HL-60 (cell line): Measurements from ENCODE around the gene EXTL1.

Source experiments
- DNase-seq, 2 experiments: peaks; one replicate each; pipeline ENCODE4 v3.0.0-alpha.2; 2010 to 2020; ENCODE audit warnings: low read depth in 1 of 2, low spot score in 1 of 2
- H3K27ac ChIP-seq: fragments of 250-450 bp; sonication (Bioruptor Pico); replicated peaks from 2 replicates; pipeline ENCODE4 v1.5.1; 2020; ENCODE audit warnings: mild to moderate bottlenecking, moderate library complexity
- H3K27me3 ChIP-seq: fragments of 250-450 bp; sonication (Bioruptor Pico); 2 replicates; pipeline ENCODE4 v1.5.1; 2021; ENCODE audit warnings: mild to moderate bottlenecking, moderate library complexity; ENCODE audit not compliant: insufficient read depth, poor library complexity, severe bottlenecking
- H3K4me3 ChIP-seq: replicated peaks from 2 replicates; pipeline ENCODE4 v1.5.1; 2011; ENCODE audit warnings: mild to moderate bottlenecking, control low read depth, low read length; ENCODE audit not compliant: insufficient read depth
- GABPA ChIP-seq: IDR thresholded peaks from 2 replicates; pipeline ENCODE4 v1.6.1; 2012; ENCODE audit warnings: low read depth
- POLR2AphosphoS5 ChIP-seq: IDR thresholded peaks from 2 replicates; pipeline ENCODE4 v1.6.1; 2012; ENCODE audit warnings: low read depth
- SPI1 ChIP-seq: IDR thresholded peaks from 2 replicates; pipeline ENCODE4 v1.6.1; 2012; ENCODE audit warnings: low read depth, mild to moderate bottlenecking, borderline replicate concordance
- TF ChIP-seq, protein P1 (sequence below): IDR thresholded peaks from 2 replicates; pipeline ENCODE4 v1.6.1; 2012; ENCODE audit warnings: low read depth; ENCODE audit not compliant: insufficient replicate concordance
- TF ChIP-seq, protein P2 (sequence below): IDR thresholded peaks from one replicate; pipeline ENCODE4 v1.5.1; 2011; ENCODE audit warnings: low read length, control low read depth, inconsistent platforms; ENCODE audit not compliant: insufficient read depth

EXTL1 gene

DNA sequence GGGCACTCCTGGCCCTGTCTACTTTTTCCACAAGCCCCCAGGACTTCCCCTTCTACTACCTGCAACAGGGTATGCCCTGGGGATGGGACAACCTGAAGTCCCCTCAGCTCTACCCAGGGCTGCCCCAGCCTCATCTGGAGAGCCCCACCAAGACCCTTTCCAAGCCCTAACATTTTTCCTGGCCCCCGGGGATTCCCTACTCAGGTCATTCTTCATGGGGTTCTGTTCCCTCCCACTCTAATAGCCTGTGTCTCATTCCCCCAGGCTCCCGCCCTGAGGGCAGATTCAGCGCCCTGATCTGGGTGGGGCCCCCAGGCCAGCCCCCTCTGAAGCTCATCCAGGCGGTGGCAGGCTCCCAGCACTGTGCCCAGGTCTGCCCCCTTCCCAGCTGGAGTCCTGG, 9.6 kb downstream of the EXTL1 start:
- Histone ChIP-seq H3K27ac (no peak overlapping the region), H3K27me3 (no peaks in the 10 kb centered on the region), H3K4me3 (no peak overlapping the region)
- TF ChIP-seq SPI1 = no peak
- TF ChIP-seq, protein P1, sequence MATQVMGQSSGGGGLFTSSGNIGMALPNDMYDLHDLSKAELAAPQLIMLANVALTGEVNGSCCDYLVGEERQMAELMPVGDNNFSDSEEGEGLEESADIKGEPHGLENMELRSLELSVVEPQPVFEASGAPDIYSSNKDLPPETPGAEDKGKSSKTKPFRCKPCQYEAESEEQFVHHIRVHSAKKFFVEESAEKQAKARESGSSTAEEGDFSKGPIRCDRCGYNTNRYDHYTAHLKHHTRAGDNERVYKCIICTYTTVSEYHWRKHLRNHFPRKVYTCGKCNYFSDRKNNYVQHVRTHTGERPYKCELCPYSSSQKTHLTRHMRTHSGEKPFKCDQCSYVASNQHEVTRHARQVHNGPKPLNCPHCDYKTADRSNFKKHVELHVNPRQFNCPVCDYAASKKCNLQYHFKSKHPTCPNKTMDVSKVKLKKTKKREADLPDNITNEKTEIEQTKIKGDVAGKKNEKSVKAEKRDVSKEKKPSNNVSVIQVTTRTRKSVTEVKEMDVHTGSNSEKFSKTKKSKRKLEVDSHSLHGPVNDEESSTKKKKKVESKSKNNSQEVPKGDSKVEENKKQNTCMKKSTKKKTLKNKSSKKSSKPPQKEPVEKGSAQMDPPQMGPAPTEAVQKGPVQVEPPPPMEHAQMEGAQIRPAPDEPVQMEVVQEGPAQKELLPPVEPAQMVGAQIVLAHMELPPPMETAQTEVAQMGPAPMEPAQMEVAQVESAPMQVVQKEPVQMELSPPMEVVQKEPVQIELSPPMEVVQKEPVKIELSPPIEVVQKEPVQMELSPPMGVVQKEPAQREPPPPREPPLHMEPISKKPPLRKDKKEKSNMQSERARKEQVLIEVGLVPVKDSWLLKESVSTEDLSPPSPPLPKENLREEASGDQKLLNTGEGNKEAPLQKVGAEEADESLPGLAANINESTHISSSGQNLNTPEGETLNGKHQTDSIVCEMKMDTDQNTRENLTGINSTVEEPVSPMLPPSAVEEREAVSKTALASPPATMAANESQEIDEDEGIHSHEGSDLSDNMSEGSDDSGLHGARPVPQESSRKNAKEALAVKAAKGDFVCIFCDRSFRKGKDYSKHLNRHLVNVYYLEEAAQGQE = no peak
- no peak for TF ChIP-seq POLR2AphosphoS5
- TF ChIP-seq, protein P2, sequence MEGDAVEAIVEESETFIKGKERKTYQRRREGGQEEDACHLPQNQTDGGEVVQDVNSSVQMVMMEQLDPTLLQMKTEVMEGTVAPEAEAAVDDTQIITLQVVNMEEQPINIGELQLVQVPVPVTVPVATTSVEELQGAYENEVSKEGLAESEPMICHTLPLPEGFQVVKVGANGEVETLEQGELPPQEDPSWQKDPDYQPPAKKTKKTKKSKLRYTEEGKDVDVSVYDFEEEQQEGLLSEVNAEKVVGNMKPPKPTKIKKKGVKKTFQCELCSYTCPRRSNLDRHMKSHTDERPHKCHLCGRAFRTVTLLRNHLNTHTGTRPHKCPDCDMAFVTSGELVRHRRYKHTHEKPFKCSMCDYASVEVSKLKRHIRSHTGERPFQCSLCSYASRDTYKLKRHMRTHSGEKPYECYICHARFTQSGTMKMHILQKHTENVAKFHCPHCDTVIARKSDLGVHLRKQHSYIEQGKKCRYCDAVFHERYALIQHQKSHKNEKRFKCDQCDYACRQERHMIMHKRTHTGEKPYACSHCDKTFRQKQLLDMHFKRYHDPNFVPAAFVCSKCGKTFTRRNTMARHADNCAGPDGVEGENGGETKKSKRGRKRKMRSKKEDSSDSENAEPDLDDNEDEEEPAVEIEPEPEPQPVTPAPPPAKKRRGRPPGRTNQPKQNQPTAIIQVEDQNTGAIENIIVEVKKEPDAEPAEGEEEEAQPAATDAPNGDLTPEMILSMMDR = no peak
- no peak for TF ChIP-seq GABPA
- no peak for DNase-seq

DNA sequence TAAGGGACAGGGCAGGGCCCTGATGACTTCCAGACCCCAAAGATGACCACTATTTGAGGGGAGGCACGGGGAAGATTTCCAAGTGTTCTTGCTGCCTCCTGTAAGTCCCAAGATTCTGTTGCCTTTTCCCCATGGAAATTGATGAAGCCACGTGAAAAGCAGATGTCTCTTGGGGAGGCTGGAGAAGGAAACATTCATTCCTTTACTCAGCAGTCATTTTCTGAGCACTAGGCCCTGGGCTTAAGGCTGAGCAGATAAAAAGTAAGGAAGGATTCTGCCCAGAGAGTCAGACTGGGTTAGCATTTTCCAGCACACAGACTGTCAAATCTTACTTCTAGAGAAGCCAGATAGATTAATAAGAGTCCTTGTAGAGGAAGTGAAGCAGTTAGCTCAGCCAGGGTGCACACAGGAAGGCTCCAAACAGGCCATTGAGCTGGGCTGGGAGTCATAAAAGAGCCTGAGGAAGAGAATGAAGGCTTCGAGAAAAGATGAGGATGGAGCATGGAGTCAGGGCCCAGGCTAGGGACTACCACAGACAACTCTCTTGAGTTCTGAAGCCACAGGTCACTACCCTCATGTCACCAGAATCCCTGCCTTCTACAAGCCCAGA, 10.1 kb downstream of the EXTL1 start:
- no peaks in the 10 kb centered on the region for H3K27me3 ChIP-seq
- no peak for DNase-seq
- TF ChIP-seq, protein P2 = no peak
- TF ChIP-seq, protein P1 = no peak
- TF ChIP-seq SPI1 = no peak
- no peak for TF ChIP-seq GABPA
- no peak for TF ChIP-seq POLR2AphosphoS5
- no peak overlapping the region for H3K27ac ChIP-seq
- H3K4me3 ChIP-seq = no peak overlapping the region

DNA sequence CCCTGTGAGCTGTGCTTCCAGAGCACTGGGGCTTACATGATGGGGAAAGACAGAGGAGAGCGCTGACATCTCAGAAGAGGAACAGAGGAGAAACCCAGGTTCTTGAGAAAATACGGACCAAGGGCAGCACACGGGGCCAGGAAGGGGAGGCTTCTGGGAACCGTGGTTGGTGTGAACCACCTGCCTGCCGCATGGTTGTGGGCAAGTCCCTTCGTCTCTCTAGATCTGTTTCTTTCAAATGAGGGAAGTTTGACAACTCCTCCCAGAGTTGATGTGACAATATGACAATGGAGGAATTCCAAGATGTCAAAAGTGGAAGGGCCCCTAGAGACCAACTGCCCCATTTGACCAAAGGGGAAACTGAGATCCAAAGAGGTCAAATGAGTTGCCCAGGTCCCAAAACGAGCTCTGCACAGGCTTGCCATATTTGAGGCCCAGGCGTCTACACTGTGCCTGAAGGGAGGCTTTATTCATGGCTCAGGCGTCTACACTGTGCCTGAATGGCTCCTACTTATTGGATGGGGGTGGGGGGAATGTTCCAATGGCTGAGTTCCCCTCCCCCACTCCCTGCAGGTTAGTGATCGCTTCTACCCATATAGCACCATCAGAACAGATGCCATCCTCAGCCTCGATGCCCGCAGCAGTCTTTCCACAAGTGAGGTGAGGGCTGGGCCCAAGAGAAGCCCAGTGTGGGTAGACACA, 11.2 kb downstream of the EXTL1 start:
- DNase-seq = no peak
- Histone ChIP-seq H3K27me3 (no peaks in the 10 kb centered on the region), H3K4me3 (no peak overlapping the region), H3K27ac (no peak overlapping the region)
- TF ChIP-seq POLR2AphosphoS5 (no peak), SPI1 (no peak)

DNA sequence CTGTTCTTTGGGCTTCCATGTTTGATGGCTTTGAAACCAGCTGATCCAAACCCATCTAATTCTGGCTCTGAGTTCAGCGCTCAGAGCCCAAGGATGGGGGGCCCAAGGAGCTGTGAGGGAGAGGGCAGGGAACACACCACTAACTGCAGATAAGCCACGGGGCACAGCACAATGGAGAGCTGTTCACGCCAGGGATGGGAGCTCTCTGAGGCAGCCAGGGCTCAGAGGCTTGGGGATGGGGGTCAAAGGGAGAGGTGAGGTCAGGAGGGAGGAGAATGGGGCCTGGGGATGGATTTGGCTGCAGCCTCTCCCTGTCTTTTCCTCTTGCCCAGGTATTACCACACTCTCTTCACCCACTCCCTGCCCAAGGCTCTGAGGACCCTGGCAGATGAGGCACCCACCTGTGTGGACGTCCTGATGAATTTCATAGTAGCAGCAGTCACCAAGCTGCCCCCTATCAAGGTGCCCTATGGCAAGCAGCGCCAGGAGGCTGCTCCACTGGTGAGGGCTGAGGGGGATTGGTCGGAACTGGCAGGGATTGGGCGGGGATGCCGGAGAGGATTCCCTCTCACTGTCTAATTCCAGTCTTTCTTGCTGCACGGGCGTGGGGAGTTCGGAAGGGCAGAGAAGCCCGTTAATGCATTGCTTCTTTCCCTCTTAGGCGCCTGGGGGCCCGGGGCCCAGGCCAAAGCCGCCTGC, 13.1 kb downstream of the EXTL1 start:
- DNase-seq = no peak
- TF ChIP-seq SPI1 (no peak), POLR2AphosphoS5 (no peak), GABPA (no peak)
- TF ChIP-seq, protein P1 = no peak
- TF ChIP-seq, protein P2 = no peak
- Histone ChIP-seq H3K27ac (no peak overlapping the region), H3K27me3 (peaks cover 2% of the 10 kb centered on the region), H3K4me3 (peak overlapping the region; percentile 83)
